ENCODE measurements around the gene CIC.

CIC gene

DNA sequence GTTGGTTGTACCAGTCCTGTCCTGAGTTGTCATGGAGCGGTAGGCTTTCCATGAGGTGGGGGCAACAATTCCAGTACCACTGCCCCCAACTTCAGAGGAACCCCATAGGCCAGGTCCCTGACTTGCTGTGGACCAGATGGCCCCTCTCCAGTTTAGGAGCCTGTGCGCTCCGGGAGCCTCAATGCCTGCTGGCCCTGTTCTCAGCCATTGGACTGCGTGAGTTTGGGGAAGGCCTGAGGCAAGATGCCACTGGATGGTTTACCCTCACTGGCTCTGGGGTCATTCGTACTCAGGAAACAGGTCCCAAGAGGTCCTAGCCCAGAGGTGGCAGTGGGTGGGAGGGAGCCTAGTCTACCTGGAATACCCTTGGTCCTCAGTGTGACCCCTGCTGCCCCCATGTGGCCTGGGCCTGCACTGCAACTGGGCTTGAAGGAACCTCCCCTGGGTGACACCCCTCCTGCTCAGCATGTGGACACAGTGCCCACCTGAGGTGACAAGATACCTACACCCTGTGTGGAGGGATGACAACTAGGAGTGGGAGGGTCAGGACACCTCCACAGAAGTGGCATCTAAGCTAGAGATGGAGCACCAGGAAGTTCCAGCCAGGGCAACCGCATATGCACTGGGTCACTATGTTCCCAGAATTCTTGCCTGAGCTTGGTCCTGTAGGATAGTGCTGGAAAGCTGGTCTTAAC lies 26.9 kb downstream of the CIC start:
- peak; percentile 87 for DNase-seq (ENCODE audit: insufficient read length, low spot score)
- FAIRE-seq, result peak; percentile 99

DNA sequence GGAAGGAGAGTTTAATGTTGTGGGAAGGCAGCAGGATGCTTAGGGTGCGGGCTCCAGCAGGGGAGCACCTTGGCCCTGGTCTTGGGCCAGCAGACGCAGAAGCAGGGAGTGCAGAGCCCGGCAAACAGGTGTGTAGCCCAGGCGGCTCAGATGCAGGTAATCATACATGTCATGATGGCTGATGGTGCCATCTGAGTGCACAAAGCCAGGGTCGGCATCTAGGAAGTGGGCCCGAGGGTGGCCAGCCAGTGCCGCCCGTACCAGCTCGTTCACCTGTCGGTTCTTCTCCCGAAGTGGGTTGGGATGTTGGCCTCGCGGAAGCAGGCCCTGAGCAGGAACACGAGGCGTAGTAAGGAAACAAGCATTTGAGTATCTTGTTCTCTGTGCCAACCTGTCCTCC lies 28.0 kb downstream of the CIC start:
- TF ChIP-seq POLR2A (IDR thresholded peaks at IDR 0.05; ENCODE audit: low read depth, low read length) (no peak), TAF1 (IDR thresholded peaks at IDR 0.05; ENCODE audit: low read depth, low read length) (no peak), PAX5 (IDR thresholded peaks at IDR 0.05; ENCODE audit: insufficient read depth, low read length, severe bottlenecking) (no peak), SPI1 (IDR thresholded peaks at IDR 0.05; ENCODE audit: low read depth, low read length) (no peak), POLR2AphosphoS5 (IDR thresholded peaks at IDR 0.05; ENCODE audit: low read depth, low read length) (no peak)
- FAIRE-seq (no peak), DNase-seq (ENCODE audit: insufficient read length, low spot score) (no peak)

More for the DNA sequence above, 26.9 kb downstream of the CIC start:
- TF ChIP-seq POLR2A (IDR thresholded peaks at IDR 0.05; ENCODE audit: low read depth, low read length) (peak; percentile 36; the same call in 1 of the 2 replicates), POLR2AphosphoS5 (IDR thresholded peaks at IDR 0.05; ENCODE audit: low read depth, low read length) (peak; percentile 43; the same call in 1 of the 2 replicates), PAX5 (IDR thresholded peaks at IDR 0.05; ENCODE audit: insufficient read depth, low read length, severe bottlenecking) (no peak), POU2F2 (IDR thresholded peaks at IDR 0.05; ENCODE audit: low read depth, low read length) (0 out of 2 replicates have a peak, but pooled peaks have one; percentile 27)

DNA sequence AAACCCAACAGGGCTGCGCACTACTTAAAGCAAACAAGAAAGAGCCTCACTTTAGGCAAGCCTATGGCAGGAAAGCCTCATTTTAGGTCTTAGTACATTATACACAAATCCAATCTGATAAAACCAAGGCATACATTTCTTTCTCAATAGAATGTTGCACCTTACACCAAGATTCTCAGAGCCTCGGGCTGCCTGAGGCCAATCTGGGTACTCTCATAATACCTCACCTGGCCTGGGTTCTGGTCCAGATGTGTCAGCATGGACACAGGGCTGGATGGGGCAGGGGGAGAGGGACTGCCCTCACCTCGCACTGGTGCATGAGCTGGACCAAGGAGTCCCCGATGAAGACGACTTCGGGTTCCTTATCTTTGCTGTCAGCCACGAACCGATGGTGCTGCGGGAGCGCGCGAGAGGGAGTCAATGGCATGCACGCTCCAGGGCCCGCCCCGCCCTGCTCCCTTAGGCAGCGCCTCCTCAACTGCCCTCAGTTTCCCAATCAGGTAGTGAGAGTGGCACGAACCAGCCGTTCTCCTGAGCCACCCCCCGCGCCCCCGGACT lies 32.7 kb downstream of the CIC start, which contains the start of gene PRR19:
Gene PRR19 (plus strand): TSS at position 487 of the 558 bp plus-strand sequence. CDS start 7,453 bp downstream, outside the sequence.
- no peak for DNase-seq (ENCODE audit: insufficient read length, low spot score)
- TF ChIP-seq POLR2AphosphoS5 (IDR thresholded peaks at IDR 0.05; ENCODE audit: low read depth, low read length) (no peak), POLR2A (IDR thresholded peaks at IDR 0.05; ENCODE audit: low read depth, low read length) (no peak), TAF1 (IDR thresholded peaks at IDR 0.05; ENCODE audit: low read depth, low read length) (no peak), PAX5 (IDR thresholded peaks at IDR 0.05; ENCODE audit: insufficient read depth, low read length, severe bottlenecking) (no peak), POU2F2 (IDR thresholded peaks at IDR 0.05; ENCODE audit: low read depth, low read length) (no peak), SPI1 (IDR thresholded peaks at IDR 0.05; ENCODE audit: low read depth, low read length) (no peak)
- no peak for FAIRE-seq

DNA sequence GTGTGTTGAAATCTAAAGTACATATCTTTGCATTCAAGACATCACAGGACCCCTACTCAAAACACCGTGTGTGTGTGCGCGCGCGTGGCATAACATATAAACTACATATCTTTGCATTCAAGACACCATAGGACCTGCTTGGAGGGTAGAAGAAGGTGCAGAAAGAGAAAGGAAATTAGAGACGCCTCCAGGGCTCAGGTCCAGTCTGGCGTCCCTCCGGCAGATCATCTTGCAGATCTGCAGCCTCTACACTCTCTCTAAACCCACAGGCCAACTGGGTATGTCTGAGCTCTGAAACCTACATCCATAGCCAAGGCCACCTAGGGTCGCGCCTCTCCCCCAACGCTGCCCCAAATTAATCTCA lies 34.0 kb downstream of the CIC start:
- FAIRE-seq (peak; percentile 5), DNase-seq (ENCODE audit: insufficient read length, low spot score) (no peak)
- TF ChIP-seq SPI1 (IDR thresholded peaks at IDR 0.05; ENCODE audit: low read depth, low read length) (no peak), POLR2AphosphoS5 (IDR thresholded peaks at IDR 0.05; ENCODE audit: low read depth, low read length) (no peak), POU2F2 (IDR thresholded peaks at IDR 0.05; ENCODE audit: low read depth, low read length) (no peak), TAF1 (IDR thresholded peaks at IDR 0.05; ENCODE audit: low read depth, low read length) (no peak), PAX5 (IDR thresholded peaks at IDR 0.05; ENCODE audit: insufficient read depth, low read length, severe bottlenecking) (no peak), POLR2A (IDR thresholded peaks at IDR 0.05; ENCODE audit: low read depth, low read length) (no peak)

DNA sequence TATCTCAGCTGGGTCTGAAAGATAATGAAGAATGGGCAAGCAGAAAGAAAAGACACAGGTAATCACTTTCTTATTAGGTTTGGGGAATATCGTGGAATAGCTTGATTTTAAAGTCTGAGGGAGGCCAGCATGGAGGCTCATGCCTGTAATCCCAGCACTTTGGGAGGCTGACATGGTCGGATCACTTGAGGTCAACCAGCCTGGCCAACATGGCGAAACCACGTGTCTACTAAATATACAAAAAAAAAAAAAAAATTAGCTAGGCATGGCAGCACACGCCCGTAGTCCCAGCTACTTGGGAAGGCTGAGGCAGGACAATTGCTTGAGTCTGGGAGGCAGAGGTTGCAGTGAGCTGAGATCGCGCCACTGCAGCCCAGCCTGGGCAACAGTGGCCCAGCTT lies 34.8 kb downstream of the CIC start:
- FAIRE-seq (no peak), DNase-seq (ENCODE audit: insufficient read length, low spot score) (no peak)
- TF ChIP-seq PAX5 (IDR thresholded peaks at IDR 0.05; ENCODE audit: insufficient read depth, low read length, severe bottlenecking), result no peak
- TF ChIP-seq TAF1 (IDR thresholded peaks at IDR 0.05; ENCODE audit: low read depth, low read length), result no peak
- no peak for TF ChIP-seq POLR2A (IDR thresholded peaks at IDR 0.05; ENCODE audit: low read depth, low read length)
- no peak for TF ChIP-seq POU2F2 (IDR thresholded peaks at IDR 0.05; ENCODE audit: low read depth, low read length)
- TF ChIP-seq POLR2AphosphoS5 (IDR thresholded peaks at IDR 0.05; ENCODE audit: low read depth, low read length), result no peak
- TF ChIP-seq SPI1 (IDR thresholded peaks at IDR 0.05; ENCODE audit: low read depth, low read length), result no peak

DNA sequence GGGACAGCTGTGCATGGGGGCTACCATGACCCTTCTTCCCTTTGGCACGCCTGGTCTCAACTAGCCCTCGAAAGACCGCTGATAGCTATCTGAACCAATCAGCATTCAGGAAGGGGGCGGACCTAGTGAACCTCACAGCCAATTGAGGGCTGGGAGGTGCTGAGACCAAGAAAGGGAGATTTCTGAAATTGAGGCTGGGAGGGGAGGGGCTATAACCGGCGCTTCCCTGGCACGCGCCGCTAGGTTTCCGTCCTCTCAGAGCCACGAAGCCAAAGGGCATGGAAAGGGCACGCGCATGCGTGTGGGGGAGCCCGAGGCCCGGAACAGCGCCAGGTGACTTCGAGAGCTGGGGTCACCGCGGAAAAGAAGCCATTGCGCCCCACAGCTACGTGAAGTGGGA lies 37.6 kb downstream of the CIC start:
- TF ChIP-seq TAF1 (IDR thresholded peaks at IDR 0.05; ENCODE audit: low read depth, low read length) (no peak), SPI1 (IDR thresholded peaks at IDR 0.05; ENCODE audit: low read depth, low read length) (no peak), POLR2AphosphoS5 (IDR thresholded peaks at IDR 0.05; ENCODE audit: low read depth, low read length) (no peak), PAX5 (IDR thresholded peaks at IDR 0.05; ENCODE audit: insufficient read depth, low read length, severe bottlenecking) (no peak), POU2F2 (IDR thresholded peaks at IDR 0.05; ENCODE audit: low read depth, low read length) (no peak), POLR2A (IDR thresholded peaks at IDR 0.05; ENCODE audit: low read depth, low read length) (no peak)
- FAIRE-seq, result no peak
- no peak for DNase-seq (ENCODE audit: insufficient read length, low spot score)

DNA sequence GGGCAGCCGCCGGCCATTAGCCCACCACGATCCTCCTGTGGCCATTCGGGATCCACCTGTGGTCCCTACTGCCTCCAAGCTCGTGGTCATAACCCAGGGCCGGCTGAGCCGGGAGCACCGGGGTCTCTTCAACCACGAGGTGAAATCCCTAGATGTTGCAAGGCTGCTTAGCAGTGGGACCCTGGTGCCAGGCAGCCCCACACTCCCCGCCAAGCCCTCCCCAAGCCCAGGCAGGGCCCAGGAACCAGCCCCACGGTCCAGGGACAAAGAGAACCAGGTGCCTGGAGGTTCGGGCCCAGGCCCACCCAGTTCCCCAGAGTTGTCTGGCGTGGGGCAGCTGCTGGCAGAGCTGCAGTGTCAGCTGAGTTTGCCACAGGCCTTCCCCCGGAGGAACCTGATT lies 40.6 kb downstream of the CIC start:
- no peak for FAIRE-seq
- TF ChIP-seq SPI1 (IDR thresholded peaks at IDR 0.05; ENCODE audit: low read depth, low read length) (no peak), POLR2AphosphoS5 (IDR thresholded peaks at IDR 0.05; ENCODE audit: low read depth, low read length) (no peak), POLR2A (IDR thresholded peaks at IDR 0.05; ENCODE audit: low read depth, low read length) (no peak), TAF1 (IDR thresholded peaks at IDR 0.05; ENCODE audit: low read depth, low read length) (no peak), PAX5 (IDR thresholded peaks at IDR 0.05; ENCODE audit: insufficient read depth, low read length, severe bottlenecking) (no peak), POU2F2 (IDR thresholded peaks at IDR 0.05; ENCODE audit: low read depth, low read length) (no peak)
- no peak for DNase-seq (ENCODE audit: insufficient read length, low spot score)

DNA sequence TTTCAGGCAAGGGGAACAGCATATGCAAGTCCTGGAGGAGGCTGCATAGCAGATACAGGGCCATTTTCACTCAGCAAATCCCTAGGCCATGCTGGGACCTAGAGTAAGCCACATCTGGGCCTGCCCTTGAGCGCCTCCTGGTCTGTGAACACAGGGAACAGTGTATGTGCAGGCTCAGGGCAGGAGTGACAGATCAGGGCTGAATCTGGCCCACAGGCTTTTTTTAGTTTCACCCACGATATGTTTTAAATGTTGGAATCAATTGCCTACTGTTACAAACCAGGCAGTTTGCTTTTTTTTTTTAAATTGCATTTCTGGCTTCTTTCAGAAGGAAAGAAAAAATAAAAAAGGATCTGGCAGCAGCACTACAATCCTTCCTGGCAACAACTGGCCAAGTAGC lies 42.6 kb downstream of the CIC start:
- DNase-seq (ENCODE audit: insufficient read length, low spot score) (no peak), FAIRE-seq (no peak)
- no peak for TF ChIP-seq POU2F2 (IDR thresholded peaks at IDR 0.05; ENCODE audit: low read depth, low read length)
- TF ChIP-seq PAX5 (IDR thresholded peaks at IDR 0.05; ENCODE audit: insufficient read depth, low read length, severe bottlenecking), result no peak

DNA sequence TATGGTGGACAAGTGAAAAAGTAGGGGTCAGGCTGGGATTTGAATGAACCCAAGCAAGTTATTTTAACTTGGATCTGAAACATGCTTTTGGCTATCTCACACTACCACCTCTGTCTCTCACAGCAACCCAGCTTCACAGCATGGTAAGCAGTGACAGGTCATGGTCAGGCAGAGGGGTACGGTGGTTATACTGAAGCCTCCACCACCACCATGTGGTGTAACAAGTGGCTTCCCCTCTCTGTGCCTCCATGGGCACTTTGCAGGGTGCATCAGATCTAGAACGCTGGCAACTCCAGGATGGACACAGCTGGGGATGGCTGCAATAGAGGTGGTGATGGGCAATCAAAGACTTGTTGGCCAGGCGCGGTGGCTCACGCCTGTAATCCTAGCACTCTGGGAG lies 43.3 kb downstream of the CIC start:
- DNase-seq (ENCODE audit: insufficient read length, low spot score) (no peak), FAIRE-seq (peak; percentile 69)
- TF ChIP-seq TAF1 (IDR thresholded peaks at IDR 0.05; ENCODE audit: low read depth, low read length) (no peak), POLR2AphosphoS5 (IDR thresholded peaks at IDR 0.05; ENCODE audit: low read depth, low read length) (no peak), POU2F2 (IDR thresholded peaks at IDR 0.05; ENCODE audit: low read depth, low read length) (no peak), SPI1 (IDR thresholded peaks at IDR 0.05; ENCODE audit: low read depth, low read length) (no peak), PAX5 (IDR thresholded peaks at IDR 0.05; ENCODE audit: insufficient read depth, low read length, severe bottlenecking) (no peak), POLR2A (IDR thresholded peaks at IDR 0.05; ENCODE audit: low read depth, low read length) (no peak)
